GM23338 (cell line): Measurements from ENCODE around the gene KRT79. TPM values are rescaled to one million over a fixed set of nuclear protein-coding genes. Genes with fewer than 3 reads are reported as not detected.

Experiments
- ATAC-seq: fragments of 200-7000 bp; cut with Tn5 transposase; 3 replicates; pipeline ENCODE4 v1.9.1; 2020
- DNase-seq: peaks from one replicate; pipeline ENCODE4 v3.0.0-alpha.2; 2015; ENCODE audit warnings: low spot score
- H2AFZ ChIP-seq: fragments of 200-600 bp; sonication (generic); 2 replicates; pipeline ENCODE4 v1.8.0; 2016; ENCODE audit warnings: antibody characterized with exemption, mild to moderate bottlenecking, moderate library complexity
- H3F3A ChIP-seq: fragments of 200-600 bp; sonication (generic); replicated peaks from 2 replicates; pipeline ENCODE4 v1.8.0; 2017; ENCODE audit warnings: antibody characterized with exemption, mixed run types, low read depth
- H3K27ac ChIP-seq: fragments of 200-600 bp; sonication (generic); 2 replicates; pipeline ENCODE4 v1.6.1; 2016; ENCODE audit warnings: low read depth
- H3K27me3 ChIP-seq: fragments of 200-600 bp; sonication (generic); 2 replicates; pipeline ENCODE4 v1.8.0; 2016; ENCODE audit warnings: mild to moderate bottlenecking, mixed run types, moderate library complexity; ENCODE audit not compliant: insufficient read depth
- H3K36me3 ChIP-seq: fragments of 200-600 bp; sonication (generic); 2 replicates; pipeline ENCODE4 v1.8.0; 2016; ENCODE audit warnings: mild to moderate bottlenecking; ENCODE audit not compliant: insufficient read depth
- H3K4me1 ChIP-seq: fragments of 200-600 bp; sonication (generic); 2 replicates; pipeline ENCODE4 v1.8.0; 2016; ENCODE audit warnings: mild to moderate bottlenecking, moderate library complexity; ENCODE audit not compliant: insufficient read depth
- H3K4me2 ChIP-seq: fragments of 200-600 bp; sonication (generic); 2 replicates; pipeline ENCODE4 v1.7.1; 2017; ENCODE audit warnings: mixed run types
- H3K4me3 ChIP-seq: fragments of 200-600 bp; sonication (generic); 2 replicates; pipeline ENCODE4 v1.6.1; 2016; ENCODE audit warnings: mixed run types
- H3K79me2 ChIP-seq: fragments of 200-600 bp; sonication (generic); replicated peaks from 2 replicates; pipeline ENCODE4 v1.8.0; 2017; ENCODE audit warnings: mild to moderate bottlenecking; ENCODE audit not compliant: insufficient read depth
- H3K9me2 ChIP-seq: fragments of 200-600 bp; sonication (generic); 2 replicates; pipeline ENCODE4 v1.8.0; 2017; ENCODE audit not compliant: insufficient read depth
- H4K20me1 ChIP-seq: fragments of 200-600 bp; sonication (generic); replicated peaks from 2 replicates; pipeline ENCODE4 v1.8.0; 2017; ENCODE audit warnings: mild to moderate bottlenecking; ENCODE audit not compliant: insufficient read depth
- H3K27ac Mint-ChIP-seq: 2 replicates; pipeline ENCODE4 v1.8.0; 2020; ENCODE audit warnings: inconsistent platforms, mild to moderate bottlenecking, moderate library complexity, mixed read lengths
- H3K27me3 Mint-ChIP-seq: 3 replicates; pipeline ENCODE4 v1.8.0; 2022; ENCODE audit warnings: low read depth, mild to moderate bottlenecking, moderate library complexity, mixed read lengths, inconsistent platforms; ENCODE audit not compliant: insufficient read depth, poor library complexity
- H3K36me3 Mint-ChIP-seq: 3 replicates; pipeline ENCODE4 v1.8.0; 2021; ENCODE audit warnings: low read depth, mild to moderate bottlenecking, inconsistent platforms, moderate library complexity, mixed read lengths
- H3K4me1 Mint-ChIP-seq: 3 replicates; pipeline ENCODE4 v1.8.0; 2020; ENCODE audit warnings: mild to moderate bottlenecking, inconsistent platforms, mixed read lengths
- H3K4me3 Mint-ChIP-seq: 3 replicates; pipeline ENCODE4 v1.8.0; 2021; ENCODE audit warnings: moderate library complexity, mild to moderate bottlenecking, inconsistent platforms, mixed read lengths
- H3K9me3 Mint-ChIP-seq: 3 replicates; pipeline ENCODE4 v1.8.0; 2020; ENCODE audit warnings: moderate library complexity, mild to moderate bottlenecking, inconsistent platforms, mixed read lengths
- CREB1 ChIP-seq: fragments of 250-450 bp; sonication (Bioruptor Pico); IDR thresholded peaks from 2 replicates; pipeline ENCODE4 v1.5.0; 2020; ENCODE audit warnings: low read depth, mild to moderate bottlenecking, moderate library complexity
- EZH2 ChIP-seq: fragments of 200-600 bp; sonication (generic); IDR thresholded peaks from one replicate; pipeline ENCODE4 v1.8.0; 2017; ENCODE audit warnings: antibody characterized with exemption, mild to moderate bottlenecking, low read depth; ENCODE audit not compliant: unreplicated experiment
- EZH2phosphoT487 ChIP-seq: fragments of 200-600 bp; sonication (generic); IDR thresholded peaks from one replicate; pipeline ENCODE4 v1.8.1; 2018; ENCODE audit warnings: antibody characterized with exemption; ENCODE audit not compliant: unreplicated experiment
- JUNB ChIP-seq: IDR thresholded peaks from one replicate; pipeline ENCODE4 v1.6.1; 2016; ENCODE audit warnings: antibody characterized with exemption; ENCODE audit not compliant: unreplicated experiment
- NANOG ChIP-seq: IDR thresholded peaks from 2 replicates; pipeline ENCODE4 v1.6.1; 2016; ENCODE audit warnings: antibody characterized with exemption, borderline replicate concordance
- POLR2AphosphoS5 ChIP-seq: IDR thresholded peaks from 2 replicates; pipeline ENCODE4 v1.6.1; 2016; ENCODE audit warnings: antibody characterized with exemption, low read depth
- STAT1 ChIP-seq: IDR thresholded peaks from one replicate; pipeline ENCODE4 v1.6.1; 2016; ENCODE audit warnings: antibody characterized with exemption; ENCODE audit not compliant: unreplicated experiment
- ZNF114 ChIP-seq: fragments of 250-450 bp; sonication (Bioruptor Pico); IDR thresholded peaks from 2 replicates; pipeline ENCODE4 v1.5.0; 2020; ENCODE audit warnings: mild to moderate bottlenecking, moderate library complexity
- polyA plus RNA-seq: library from polyadenylated mRNA; unstranded; fragments of >200 nt; fragmentation: Nextera tagmentation; extraction: Ambion mirVana; gene quantifications from 2 replicates; pipeline ENCODE4 v1.2.1, GENCODE V29; 2016
- total RNA-seq: library from RNA; depleted of rRNA; stranded (reverse); fragments of >200 nt; shearing (Covaris generic); gene quantifications from 2 replicates; pipeline ENCODE4 v1.2.3, GENCODE V29; 2014
- TF ChIP-seq, protein P1 (sequence below): fragments of 250-450 bp; sonication (Bioruptor Pico); IDR thresholded peaks from 2 replicates; pipeline ENCODE4 v1.5.0; 2020; ENCODE audit warnings: mild to moderate bottlenecking, moderate library complexity
- TF ChIP-seq, protein P2 (sequence below): IDR thresholded peaks from 2 replicates; pipeline ENCODE4 v1.6.1; 2016; ENCODE audit warnings: antibody characterized with exemption
- TF ChIP-seq, protein P3 (sequence below): IDR thresholded peaks from one replicate; pipeline ENCODE4 v1.6.1; 2018; ENCODE audit warnings: antibody characterized with exemption; ENCODE audit not compliant: unreplicated experiment

Gene KRT79
- total and polyA plus RNA-seq, 2 experiments from 2014 or later = 0.21 TPM; not detected in 1

DNA sequence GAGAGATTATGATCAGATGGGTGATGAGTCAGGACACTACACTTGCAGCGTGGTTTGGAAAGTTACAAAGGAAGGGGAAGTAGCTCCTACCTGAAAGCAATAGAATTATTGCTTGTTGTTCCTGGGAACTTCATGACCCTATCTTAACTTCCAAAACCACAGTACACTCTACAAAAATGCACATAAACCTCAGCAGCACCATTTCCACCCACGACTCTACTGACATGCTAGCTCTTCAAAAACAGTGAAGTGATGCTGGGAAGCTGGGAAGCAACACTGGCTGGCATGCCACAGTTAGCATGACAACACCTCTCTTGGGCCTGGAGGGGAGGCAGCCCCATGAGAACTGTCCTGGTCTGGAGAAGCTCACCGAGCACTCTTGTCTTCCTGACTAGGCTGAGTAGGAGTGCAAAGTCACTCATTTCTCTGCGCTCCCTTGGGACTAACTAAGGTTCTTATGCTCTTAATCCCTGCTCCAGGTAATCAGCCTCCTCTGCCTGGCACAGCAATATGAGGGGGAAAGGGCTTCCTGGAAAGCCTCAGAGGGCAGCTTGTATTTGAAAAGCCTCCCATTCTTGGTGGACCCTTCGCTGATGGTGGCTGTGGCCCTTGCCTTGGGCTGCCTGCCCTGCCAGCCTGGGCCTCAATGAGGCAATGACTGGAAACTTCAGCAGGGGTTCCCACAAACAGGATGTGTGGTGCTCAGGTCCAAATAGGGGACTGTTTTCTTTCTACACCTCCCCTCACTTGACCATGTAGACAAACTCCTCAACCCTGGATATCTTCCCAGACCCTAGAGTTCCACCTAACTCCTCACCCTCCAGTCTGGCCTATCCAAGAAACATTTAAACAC, 39.4 kb downstream of the KRT79 start (continued):
- TF ChIP-seq, protein P1, sequence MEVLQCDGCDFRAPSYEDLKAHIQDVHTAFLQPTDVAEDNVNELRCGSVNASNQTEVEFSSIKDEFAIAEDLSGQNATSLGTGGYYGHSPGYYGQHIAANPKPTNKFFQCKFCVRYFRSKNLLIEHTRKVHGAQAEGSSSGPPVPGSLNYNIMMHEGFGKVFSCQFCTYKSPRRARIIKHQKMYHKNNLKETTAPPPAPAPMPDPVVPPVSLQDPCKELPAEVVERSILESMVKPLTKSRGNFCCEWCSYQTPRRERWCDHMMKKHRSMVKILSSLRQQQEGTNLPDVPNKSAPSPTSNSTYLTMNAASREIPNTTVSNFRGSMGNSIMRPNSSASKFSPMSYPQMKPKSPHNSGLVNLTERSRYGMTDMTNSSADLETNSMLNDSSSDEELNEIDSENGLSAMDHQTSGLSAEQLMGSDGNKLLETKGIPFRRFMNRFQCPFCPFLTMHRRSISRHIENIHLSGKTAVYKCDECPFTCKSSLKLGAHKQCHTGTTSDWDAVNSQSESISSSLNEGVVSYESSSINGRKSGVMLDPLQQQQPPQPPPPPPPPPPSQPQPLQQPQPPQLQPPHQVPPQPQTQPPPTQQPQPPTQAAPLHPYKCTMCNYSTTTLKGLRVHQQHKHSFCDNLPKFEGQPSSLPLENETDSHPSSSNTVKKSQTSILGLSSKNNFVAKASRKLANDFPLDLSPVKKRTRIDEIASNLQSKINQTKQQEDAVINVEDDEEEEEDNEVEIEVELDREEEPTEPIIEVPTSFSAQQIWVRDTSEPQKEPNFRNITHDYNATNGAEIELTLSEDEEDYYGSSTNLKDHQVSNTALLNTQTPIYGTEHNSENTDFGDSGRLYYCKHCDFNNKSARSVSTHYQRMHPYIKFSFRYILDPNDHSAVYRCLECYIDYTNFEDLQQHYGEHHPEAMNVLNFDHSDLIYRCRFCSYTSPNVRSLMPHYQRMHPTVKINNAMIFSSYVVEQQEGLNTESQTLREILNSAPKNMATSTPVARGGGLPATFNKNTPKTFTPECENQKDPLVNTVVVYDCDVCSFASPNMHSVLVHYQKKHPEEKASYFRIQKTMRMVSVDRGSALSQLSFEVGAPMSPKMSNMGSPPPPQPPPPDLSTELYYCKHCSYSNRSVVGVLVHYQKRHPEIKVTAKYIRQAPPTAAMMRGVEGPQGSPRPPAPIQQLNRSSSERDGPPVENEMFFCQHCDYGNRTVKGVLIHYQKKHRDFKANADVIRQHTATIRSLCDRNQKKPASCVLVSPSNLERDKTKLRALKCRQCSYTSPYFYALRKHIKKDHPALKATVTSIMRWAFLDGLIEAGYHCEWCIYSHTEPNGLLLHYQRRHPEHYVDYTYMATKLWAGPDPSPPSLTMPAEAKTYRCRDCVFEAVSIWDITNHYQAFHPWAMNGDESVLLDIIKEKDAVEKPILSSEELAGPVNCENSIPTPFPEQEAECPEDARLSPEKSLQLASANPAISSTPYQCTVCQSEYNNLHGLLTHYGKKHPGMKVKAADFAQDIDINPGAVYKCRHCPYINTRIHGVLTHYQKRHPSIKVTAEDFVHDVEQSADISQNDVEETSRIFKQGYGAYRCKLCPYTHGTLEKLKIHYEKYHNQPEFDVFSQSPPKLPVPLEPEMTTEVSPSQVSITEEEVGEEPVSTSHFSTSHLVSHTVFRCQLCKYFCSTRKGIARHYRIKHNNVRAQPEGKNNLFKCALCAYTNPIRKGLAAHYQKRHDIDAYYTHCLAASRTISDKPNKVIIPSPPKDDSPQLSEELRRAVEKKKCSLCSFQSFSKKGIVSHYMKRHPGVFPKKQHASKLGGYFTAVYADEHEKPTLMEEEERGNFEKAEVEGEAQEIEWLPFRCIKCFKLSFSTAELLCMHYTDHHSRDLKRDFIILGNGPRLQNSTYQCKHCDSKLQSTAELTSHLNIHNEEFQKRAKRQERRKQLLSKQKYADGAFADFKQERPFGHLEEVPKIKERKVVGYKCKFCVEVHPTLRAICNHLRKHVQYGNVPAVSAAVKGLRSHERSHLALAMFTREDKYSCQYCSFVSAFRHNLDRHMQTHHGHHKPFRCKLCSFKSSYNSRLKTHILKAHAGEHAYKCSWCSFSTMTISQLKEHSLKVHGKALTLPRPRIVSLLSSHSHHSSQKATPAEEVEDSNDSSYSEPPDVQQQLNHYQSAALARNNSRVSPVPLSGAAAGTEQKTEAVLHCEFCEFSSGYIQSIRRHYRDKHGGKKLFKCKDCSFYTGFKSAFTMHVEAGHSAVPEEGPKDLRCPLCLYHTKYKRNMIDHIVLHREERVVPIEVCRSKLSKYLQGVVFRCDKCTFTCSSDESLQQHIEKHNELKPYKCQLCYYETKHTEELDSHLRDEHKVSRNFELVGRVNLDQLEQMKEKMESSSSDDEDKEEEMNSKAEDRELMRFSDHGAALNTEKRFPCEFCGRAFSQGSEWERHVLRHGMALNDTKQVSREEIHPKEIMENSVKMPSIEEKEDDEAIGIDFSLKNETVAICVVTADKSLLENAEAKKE = no peak

DNA sequence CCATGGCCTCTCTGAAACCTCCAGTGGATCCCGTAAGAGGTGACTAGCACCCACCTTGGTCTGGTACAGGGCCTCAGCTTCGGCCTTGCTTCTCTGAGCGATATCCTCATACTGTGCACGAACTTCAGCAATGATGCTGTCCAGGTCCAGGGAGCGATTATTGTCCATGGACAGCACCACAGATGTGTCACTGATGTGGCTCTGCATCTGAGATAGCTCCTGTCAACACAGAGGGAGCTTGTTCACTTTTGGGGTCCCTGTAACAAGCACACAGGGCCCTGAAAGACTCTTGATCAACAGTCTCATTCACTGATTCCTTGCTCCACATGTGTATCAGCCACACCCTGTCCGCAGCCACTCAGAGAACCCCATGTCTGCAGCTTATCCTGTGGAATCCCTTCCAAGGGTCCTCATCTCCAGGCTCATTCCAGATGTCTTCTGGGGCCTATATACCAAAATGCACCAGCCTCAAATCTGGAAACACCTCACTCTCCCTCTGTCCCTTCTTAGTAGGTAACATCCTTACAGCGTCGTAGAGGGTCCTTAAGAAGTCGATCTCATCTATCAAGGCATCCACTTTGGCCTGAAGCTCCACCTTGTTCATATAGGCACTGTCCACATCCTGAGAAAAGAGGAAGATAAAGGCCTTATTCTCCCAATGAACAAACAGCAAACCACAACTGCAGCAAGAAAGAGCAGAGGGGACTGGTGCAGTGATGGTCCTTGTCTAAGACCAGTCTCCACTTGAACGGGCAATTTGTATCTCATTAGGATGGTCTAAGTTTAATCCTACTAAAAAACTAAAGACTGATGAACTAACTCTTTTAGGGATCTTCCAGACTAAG, 41.7 kb downstream of the KRT79 start:
- DNase-seq (no peak), ATAC-seq (no peak)
- Mint-ChIP-seq H3K9me3 (no peaks in the 10 kb centered on the region), H3K27me3 (peaks cover 13% of the 10 kb centered on the region), H3K4me3 (no peak overlapping the region), H3K4me1 (peaks cover 5% of the 10 kb centered on the region), H3K36me3 (no peaks in the 10 kb centered on the region), H3K27ac (no peak overlapping the region)
- no peaks in the 10 kb centered on the region for H4K20me1 ChIP-seq
- no peak overlapping the region for H2AFZ ChIP-seq
- no peak overlapping the region for H3K4me3 ChIP-seq
- no peak overlapping the region for H3K4me2 ChIP-seq
- H3K27ac ChIP-seq = no peak overlapping the region
- H3F3A ChIP-seq = no peaks in the 10 kb centered on the region
- no peaks in the 10 kb centered on the region for H3K27me3 ChIP-seq
- H3K36me3 ChIP-seq = no peaks in the 10 kb centered on the region
- H3K9me2 ChIP-seq = peaks cover 7% of the 10 kb centered on the region
- no peaks in the 10 kb centered on the region for H3K79me2 ChIP-seq
- no peaks in the 10 kb centered on the region for H3K4me1 ChIP-seq
- TF ChIP-seq EZH2phosphoT487 = no peak
- TF ChIP-seq STAT1 = no peak
- no peak for TF ChIP-seq JUNB
- no peak for TF ChIP-seq POLR2AphosphoS5
- no peak for TF ChIP-seq NANOG
- TF ChIP-seq, protein P2, sequence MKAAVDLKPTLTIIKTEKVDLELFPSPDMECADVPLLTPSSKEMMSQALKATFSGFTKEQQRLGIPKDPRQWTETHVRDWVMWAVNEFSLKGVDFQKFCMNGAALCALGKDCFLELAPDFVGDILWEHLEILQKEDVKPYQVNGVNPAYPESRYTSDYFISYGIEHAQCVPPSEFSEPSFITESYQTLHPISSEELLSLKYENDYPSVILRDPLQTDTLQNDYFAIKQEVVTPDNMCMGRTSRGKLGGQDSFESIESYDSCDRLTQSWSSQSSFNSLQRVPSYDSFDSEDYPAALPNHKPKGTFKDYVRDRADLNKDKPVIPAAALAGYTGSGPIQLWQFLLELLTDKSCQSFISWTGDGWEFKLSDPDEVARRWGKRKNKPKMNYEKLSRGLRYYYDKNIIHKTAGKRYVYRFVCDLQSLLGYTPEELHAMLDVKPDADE = no peak
- TF ChIP-seq, protein P3, sequence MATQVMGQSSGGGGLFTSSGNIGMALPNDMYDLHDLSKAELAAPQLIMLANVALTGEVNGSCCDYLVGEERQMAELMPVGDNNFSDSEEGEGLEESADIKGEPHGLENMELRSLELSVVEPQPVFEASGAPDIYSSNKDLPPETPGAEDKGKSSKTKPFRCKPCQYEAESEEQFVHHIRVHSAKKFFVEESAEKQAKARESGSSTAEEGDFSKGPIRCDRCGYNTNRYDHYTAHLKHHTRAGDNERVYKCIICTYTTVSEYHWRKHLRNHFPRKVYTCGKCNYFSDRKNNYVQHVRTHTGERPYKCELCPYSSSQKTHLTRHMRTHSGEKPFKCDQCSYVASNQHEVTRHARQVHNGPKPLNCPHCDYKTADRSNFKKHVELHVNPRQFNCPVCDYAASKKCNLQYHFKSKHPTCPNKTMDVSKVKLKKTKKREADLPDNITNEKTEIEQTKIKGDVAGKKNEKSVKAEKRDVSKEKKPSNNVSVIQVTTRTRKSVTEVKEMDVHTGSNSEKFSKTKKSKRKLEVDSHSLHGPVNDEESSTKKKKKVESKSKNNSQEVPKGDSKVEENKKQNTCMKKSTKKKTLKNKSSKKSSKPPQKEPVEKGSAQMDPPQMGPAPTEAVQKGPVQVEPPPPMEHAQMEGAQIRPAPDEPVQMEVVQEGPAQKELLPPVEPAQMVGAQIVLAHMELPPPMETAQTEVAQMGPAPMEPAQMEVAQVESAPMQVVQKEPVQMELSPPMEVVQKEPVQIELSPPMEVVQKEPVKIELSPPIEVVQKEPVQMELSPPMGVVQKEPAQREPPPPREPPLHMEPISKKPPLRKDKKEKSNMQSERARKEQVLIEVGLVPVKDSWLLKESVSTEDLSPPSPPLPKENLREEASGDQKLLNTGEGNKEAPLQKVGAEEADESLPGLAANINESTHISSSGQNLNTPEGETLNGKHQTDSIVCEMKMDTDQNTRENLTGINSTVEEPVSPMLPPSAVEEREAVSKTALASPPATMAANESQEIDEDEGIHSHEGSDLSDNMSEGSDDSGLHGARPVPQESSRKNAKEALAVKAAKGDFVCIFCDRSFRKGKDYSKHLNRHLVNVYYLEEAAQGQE = no peak
- TF ChIP-seq CREB1 (CRISPR knock-in tag) = no peak
- TF ChIP-seq EZH2 = no peak
- no peak for TF ChIP-seq ZNF114 (CRISPR knock-in tag)
